Measurements from ENCODE around the gene CCDC88A.
"Not testable (repeated sequence)": the region's sequence is repeated elsewhere in the genome, so short reads cannot be mapped to it uniquely, and the experiment has no call there.

CCDC88A gene

DNA sequence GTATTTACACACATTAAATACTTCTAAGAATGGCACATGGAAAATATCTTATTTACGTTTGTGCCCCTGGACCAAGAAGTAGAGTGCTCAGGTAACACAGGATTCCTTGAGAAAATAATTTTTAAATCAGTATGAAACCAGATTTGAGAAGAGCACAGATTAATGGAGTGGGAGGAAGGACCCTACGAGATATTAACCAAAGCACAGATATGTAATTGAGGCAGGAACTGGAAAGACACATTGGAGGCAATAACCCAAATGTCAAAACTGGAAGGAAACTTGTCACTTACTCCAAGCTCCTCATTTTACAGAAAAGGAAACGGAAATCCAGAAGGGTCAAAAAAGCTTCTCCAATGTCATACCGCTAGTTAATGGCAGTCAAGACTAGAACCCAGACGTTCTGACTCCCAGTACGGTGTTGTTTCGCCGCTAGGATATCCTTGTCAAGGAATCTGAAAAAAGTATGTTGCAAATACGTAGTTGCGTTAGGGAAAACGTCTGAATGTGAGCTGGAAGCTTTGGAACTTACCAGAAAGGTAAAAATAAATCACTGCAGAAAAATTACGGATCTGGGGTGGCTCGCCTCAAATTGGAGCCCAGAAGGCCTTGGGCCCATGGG, 151.3 kb downstream of the CCDC88A start:
- H3K4me1 Mint-ChIP-seq: peaks cover 14% of the 10 kb centered on the region
- H3K4me3 Mint-ChIP-seq: peak overlapping the region; percentile 92
- no peak for DNase-seq (ENCODE audit: low spot score in 2 of 2)
- peak overlapping the region; percentile 95 for H3K27ac Mint-ChIP-seq
- H3K9me3 Mint-ChIP-seq: no peaks in the 10 kb centered on the region
- ATAC-seq: no peak
- peaks cover 45% of the 10 kb centered on the region for H3K36me3 Mint-ChIP-seq

DNA sequence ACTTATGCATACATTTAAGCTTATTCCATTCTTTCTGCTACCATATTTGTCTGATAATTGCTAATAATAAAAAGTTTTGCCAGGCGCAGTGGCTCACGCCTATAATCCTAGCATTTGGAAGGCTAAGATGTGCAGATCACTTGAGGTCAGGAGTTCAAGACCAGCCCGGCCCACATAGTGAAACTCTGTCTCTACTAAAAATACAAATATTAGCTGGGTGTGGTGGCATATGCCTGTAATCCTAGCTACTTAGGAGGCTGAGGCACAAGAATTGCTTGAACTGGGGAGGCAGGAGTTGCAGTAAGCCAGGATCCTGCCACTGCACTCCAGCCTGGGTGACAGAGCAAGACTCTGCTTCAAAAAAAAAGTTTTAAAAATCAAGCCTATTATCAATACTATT, 160.1 kb downstream of the CCDC88A start:
- not testable (repeated sequence) for H3K4me1 Mint-ChIP-seq; H3K4me3 Mint-ChIP-seq; ATAC-seq; H3K9me3 Mint-ChIP-seq; H3K27ac Mint-ChIP-seq; DNase-seq (ENCODE audit: low spot score in 2 of 2)
- peaks cover 94% of the 10 kb centered on the region for H3K36me3 Mint-ChIP-seq

- DNase-seq (ENCODE audit: low spot score in 2 of 2): no peak
- no peaks in the 10 kb centered on the region for H3K9me3 Mint-ChIP-seq
- H3K4me3 Mint-ChIP-seq: no peak overlapping the region
- peaks cover 91% of the 10 kb centered on the region for H3K36me3 Mint-ChIP-seq
- H3K4me1 Mint-ChIP-seq: no peaks in the 10 kb centered on the region
- H3K27ac Mint-ChIP-seq: no peak overlapping the region
- no peak for ATAC-seq
These were observed 166.8 kb downstream of the CCDC88A start for GRCh38 chr2:55252832-55253231.

DNA sequence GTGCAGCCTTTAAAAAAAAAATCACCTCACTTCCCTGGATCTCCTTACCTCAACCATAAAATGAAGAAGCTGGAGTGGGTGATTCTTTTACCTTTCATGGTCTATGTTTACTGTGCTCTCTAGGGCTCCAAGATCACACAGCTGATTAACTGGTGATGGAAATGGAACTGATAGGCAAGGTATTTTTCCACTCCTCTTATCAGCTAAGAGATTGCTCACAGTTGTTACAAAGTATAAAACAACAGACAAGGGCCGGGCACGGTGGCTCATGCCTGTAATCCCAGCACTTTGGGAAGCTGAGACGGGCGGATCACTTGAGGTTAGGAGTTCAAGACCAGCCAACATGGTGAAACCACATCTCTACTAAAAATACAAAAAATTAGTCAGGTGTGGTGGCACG, 172.6 kb downstream of the CCDC88A start:
- no peak for DNase-seq (ENCODE audit: low spot score in 2 of 2)
- ATAC-seq: no peak
- H3K27ac Mint-ChIP-seq: no peak overlapping the region
- no peaks in the 10 kb centered on the region for H3K9me3 Mint-ChIP-seq
- H3K36me3 Mint-ChIP-seq: peaks cover 89% of the 10 kb centered on the region
- H3K4me1 Mint-ChIP-seq: no peaks in the 10 kb centered on the region
- no peak overlapping the region for H3K4me3 Mint-ChIP-seq

DNA sequence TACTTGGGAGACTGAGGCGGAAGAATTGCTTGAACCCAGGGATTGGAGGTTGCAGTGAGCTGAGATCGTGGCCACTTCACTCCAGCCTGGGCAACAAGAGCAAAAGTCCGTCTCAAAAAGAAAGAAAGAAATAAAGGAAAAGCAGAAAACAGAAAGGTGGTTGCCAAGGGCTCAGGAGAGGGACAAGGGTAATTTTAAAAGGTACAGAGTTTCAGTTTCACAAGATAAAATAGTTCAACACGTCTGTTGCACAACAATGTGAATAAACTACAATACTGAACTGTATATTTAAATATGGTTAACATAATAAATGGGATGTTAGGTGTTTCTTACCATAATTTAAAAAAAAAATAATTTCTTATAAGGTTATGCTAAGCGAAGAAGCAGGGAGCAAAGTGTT, 174.2 kb downstream of the CCDC88A start:
- Mint-ChIP-seq H3K4me3 (no peak overlapping the region), H3K4me1 (no peaks in the 10 kb centered on the region), H3K9me3 (no peaks in the 10 kb centered on the region), H3K36me3 (peaks cover 89% of the 10 kb centered on the region), H3K27ac (peak overlapping the region; percentile 75)
- DNase-seq (ENCODE audit: low spot score in 2 of 2) (no peak), ATAC-seq (no peak)

DNA sequence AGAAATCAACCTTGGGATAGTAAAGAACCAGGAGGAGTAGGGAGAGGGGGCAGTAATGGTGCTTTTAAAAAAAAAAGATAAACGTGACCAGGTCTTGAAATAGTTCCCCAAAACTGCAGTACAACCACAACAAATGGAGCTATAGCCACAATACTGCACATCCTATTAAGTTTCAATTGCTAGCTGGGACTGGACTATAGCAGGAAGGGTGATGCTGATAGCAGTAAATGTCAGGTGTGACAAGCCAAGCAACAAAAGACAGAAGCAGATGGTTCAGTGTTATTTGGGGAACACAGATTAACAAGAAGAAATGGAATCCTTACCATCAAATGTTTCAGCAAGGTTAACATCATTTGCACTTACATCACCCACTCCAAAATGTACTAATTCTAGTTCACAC, 177.0 kb downstream of the CCDC88A start:
- Mint-ChIP-seq H3K36me3 (peaks cover 89% of the 10 kb centered on the region), H3K4me3 (no peak overlapping the region), H3K27ac (peak overlapping the region; percentile 9), H3K4me1 (no peaks in the 10 kb centered on the region), H3K9me3 (no peaks in the 10 kb centered on the region)
- ATAC-seq: no peak
- no peak for DNase-seq (ENCODE audit: low spot score in 2 of 2)

- not testable (repeated sequence) for H3K4me1 Mint-ChIP-seq; H3K4me3 Mint-ChIP-seq; H3K27ac Mint-ChIP-seq; H3K9me3 Mint-ChIP-seq; DNase-seq (ENCODE audit: low spot score in 2 of 2); ATAC-seq
- peaks cover 90% of the 10 kb centered on the region for H3K36me3 Mint-ChIP-seq
These were observed 178.1 kb downstream of the CCDC88A start for GRCh38 chr2:55241582-55241981.

- ATAC-seq (no peak), DNase-seq (ENCODE audit: low spot score in 2 of 2) (no peak)
- no peak overlapping the region for H3K4me3 Mint-ChIP-seq
- no peaks in the 10 kb centered on the region for H3K9me3 Mint-ChIP-seq
- H3K27ac Mint-ChIP-seq: no peak overlapping the region
- H3K4me1 Mint-ChIP-seq: peaks cover under 1% of the 10 kb centered on the region
- peaks cover 92% of the 10 kb centered on the region for H3K36me3 Mint-ChIP-seq
These were observed 179.9 kb downstream of the CCDC88A start for GRCh38 chr2:55239656-55240222.

All from stimulated activated effector memory CD8-positive, alpha-beta T cell treated with anti-CD3 and anti-CD28 coated beads, Interleukin-12 subunit alpha, Interleukin-12 subunit beta, amount 100 ng/mL, for 72 hours (primary cell).